ENCODE data around the gene KCP. TPM values are rescaled to one million over a fixed set of nuclear protein-coding genes. Genes with fewer than 3 reads are reported as not detected.

Gene KCP
- total RNA-seq, 1 experiment from 2014 or later: 5.3 TPM

GRCh38 chr7:128954150-128954549 lies 43.6 kb upstream of the KCP start:
- H2BK120ac ChIP-seq (ENCODE audit: low read depth, low read length, poor library complexity, severe bottlenecking): no peak overlapping the region
- H3K79me2 ChIP-seq (ENCODE audit: insufficient read depth, low read length): no peaks in the 10 kb centered on the region
- H3K9me3 ChIP-seq (ENCODE audit: control insufficient read depth, low read depth, low read length): no peaks in the 10 kb centered on the region
- Mint-ChIP-seq H3K27ac (peak overlapping the region in 1 of 3 experiments; percentile 87; a peak in 2 of 7 replicates), H3K27me3 (ENCODE audit: low read depth) (no peaks in the 10 kb centered on the region), H3K9me3 (no peaks in the 10 kb centered on the region), H3K4me1 (peaks cover 31 to 33% of the 10 kb centered on the region in 2 experiments), H3K4me3 (no peak overlapping the region), H3K36me3 (ENCODE audit: insufficient read depth in 1 of 3, low read depth in 3 of 3) (peaks cover 11 to 65% (median 59%) of the 10 kb centered on the region in 3 experiments)
- H4K91ac ChIP-seq (ENCODE audit: insufficient read length, low read depth, low read length): no peak overlapping the region
- no peak overlapping the region for H2AFZ ChIP-seq (ENCODE audit: low read length)
- H3K4me1 ChIP-seq (ENCODE audit: insufficient read depth, low read length): peaks cover 5% of the 10 kb centered on the region
- H3K56ac ChIP-seq (ENCODE audit: insufficient read length, low read depth, low read length): no peak overlapping the region
- no peaks in the 10 kb centered on the region for H3K79me1 ChIP-seq (ENCODE audit: insufficient read depth, low read depth, low read length, poor library complexity, severe bottlenecking)
- no peak overlapping the region for H2BK12ac ChIP-seq (ENCODE audit: insufficient read length, low read depth, low read length)
- H4K20me1 ChIP-seq (ENCODE audit: control insufficient read depth, insufficient read depth, insufficient read length): no peaks in the 10 kb centered on the region
- no peak overlapping the region for H2BK5ac ChIP-seq (ENCODE audit: insufficient read length, low read length)
- H3K23ac ChIP-seq (ENCODE audit: insufficient read length, low read depth, low read length): no peak overlapping the region
- no peak overlapping the region for H2BK15ac ChIP-seq (ENCODE audit: low read depth, low read length)
- TF ChIP-seq CTCF (conservative IDR thresholded peaks at IDR 0.05): no peak
- no peak for DNase-seq
- no peak overlapping the region for H3K18ac ChIP-seq (ENCODE audit: insufficient read length, low read depth, low read length)
- no peak overlapping the region for H3K27ac ChIP-seq (ENCODE audit: insufficient read length, low read depth, low read length)
- no peaks in the 10 kb centered on the region for H3K27me3 ChIP-seq (ENCODE audit: insufficient read depth, low read length)
- H3K9ac ChIP-seq (ENCODE audit: extremely low read depth, insufficient read length, low read length): no peak overlapping the region
- H2AK5ac ChIP-seq (ENCODE audit: insufficient read length, low read length): no peak overlapping the region
- no peak overlapping the region for H4K8ac ChIP-seq (replicated peaks; ENCODE audit: insufficient read length, low read depth, low read length)
- no peak overlapping the region for H3K14ac ChIP-seq (ENCODE audit: insufficient read depth, low read length)
- no peak overlapping the region for H3K4me2 ChIP-seq (ENCODE audit: insufficient read depth, insufficient read length, low read length)
- no CpG with 5 or more reads among the region's 2 CpGs for WGBS (ENCODE audit: extremely low coverage, insufficient read length, low lambda C conversion rate)
- H4K5ac ChIP-seq (ENCODE audit: insufficient read length, low read depth, low read length): no peak overlapping the region
- H3T11ph ChIP-seq (ENCODE audit: low read length): no peak overlapping the region
- no peak overlapping the region for H3K4ac ChIP-seq (ENCODE audit: low read depth, low read length)
- H3K23me2 ChIP-seq (ENCODE audit: insufficient read length, low read depth, low read length, poor library complexity, severe bottlenecking): no peaks in the 10 kb centered on the region
- H2BK20ac ChIP-seq (ENCODE audit: low read depth, low read length, poor library complexity, severe bottlenecking): no peak overlapping the region
